Measurements from ENCODE around the gene UBE2G2.

The UBE2G2 gene

GRCh38 chr21:44763451-44764318 lies 37.9 kb downstream of the UBE2G2 start:
- no peak for DNase-seq (ENCODE audit: low read depth)

DNA sequence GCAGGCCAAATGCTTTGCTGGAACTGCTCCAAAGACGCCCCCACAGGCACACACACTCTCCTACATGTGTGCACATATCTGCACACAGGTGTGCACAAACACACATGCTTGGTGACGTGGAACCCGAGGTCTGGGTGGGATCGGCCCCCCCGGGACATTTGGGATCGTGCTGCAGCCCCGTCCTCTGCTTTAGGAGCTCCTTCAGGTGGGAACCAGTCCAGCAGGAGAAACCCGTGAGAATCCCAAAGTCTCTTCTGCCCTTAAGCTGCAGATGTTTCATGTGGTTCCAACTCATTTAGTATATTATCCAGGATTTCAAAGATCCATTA lies 38.6 kb downstream of the UBE2G2 start:
- DNase-seq (ENCODE audit: low read depth) = no peak

- DNase-seq (ENCODE audit: low read depth) = no peak
These were observed 39.2 kb downstream of the UBE2G2 start for GRCh38 chr21:44762221-44763049.

DNA sequence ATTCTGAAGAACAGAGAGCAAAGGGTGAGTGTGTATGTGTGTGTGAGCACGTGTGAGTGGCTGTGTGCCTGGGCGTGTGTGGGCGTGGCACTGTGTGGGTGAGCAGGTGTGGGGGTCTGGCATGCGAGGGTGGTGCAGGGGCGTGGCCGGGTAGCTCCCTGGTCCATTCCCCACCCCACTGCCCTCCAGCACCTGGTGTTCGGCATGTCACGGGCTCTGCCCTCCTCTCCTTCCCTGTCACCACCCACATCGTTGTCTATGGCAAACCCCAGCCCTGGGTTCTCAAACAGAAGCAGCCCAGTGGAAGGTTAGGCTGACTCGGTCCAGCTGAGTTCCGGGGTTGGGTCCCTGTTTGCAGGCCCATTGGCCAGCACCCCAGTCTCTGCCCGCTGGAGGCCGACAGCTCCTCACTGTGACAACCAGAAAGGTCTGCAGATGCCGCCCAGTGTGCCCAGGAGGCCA lies 39.8 kb downstream of the UBE2G2 start:
- DNase-seq (ENCODE audit: low read depth) = no peak

- DNase-seq (ENCODE audit: low read depth) = no peak
These were observed 40.5 kb downstream of the UBE2G2 start for GRCh38 chr21:44761011-44761729.

DNA sequence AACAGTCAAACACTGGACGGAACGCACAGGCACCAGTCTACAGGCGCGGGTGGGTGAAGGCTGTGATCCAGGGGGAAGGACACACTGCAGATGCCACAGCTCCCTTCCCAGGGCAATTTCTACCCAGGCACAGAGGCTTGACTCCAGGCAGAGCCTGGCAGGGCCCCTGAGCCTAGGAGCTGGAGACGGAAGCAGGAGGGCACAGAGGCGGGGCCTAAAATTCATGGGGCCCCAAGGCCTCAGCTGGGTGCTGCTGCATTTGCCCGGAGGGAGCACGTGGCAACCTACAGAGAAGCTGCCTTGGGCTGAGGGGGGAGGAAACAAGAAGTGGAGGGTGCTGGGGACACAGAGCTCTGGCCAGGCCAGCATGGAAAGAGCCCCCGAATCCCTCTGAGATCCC lies 41.2 kb downstream of the UBE2G2 start:
- no peak for DNase-seq (ENCODE audit: low read depth)

DNA sequence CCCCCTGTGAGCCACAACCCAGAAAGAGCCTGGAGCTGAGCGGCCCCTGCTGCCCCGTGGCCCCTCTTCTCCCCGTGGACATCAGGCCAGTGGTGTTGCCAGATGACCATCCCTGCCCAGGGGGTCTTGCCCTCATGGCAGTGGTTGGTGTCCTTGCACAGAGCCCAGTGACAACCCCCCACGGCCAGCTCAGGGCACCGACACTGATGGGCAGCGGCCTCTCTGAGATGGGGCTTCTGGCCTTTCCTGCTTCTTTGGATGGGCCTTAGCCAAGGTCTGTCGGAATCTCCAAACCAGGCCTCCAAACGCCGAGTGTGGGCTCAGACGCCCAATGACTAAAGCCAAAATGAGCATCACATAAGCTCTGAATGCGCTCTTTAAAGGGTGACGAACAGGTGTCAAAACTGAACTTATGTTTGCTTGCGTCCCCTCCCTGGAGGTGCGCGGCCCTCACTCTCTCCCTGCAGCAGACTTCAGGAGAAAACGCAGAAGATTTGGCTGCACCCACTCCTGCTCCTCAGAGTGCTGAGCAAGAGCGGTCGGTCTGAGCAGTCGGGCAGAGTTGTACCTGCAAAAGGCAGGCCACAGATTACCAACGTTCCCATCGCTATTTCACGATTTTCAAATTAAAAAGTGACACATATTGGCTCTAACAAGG lies 41.9 kb downstream of the UBE2G2 start:
- no peak for DNase-seq (ENCODE audit: low read depth)

DNA sequence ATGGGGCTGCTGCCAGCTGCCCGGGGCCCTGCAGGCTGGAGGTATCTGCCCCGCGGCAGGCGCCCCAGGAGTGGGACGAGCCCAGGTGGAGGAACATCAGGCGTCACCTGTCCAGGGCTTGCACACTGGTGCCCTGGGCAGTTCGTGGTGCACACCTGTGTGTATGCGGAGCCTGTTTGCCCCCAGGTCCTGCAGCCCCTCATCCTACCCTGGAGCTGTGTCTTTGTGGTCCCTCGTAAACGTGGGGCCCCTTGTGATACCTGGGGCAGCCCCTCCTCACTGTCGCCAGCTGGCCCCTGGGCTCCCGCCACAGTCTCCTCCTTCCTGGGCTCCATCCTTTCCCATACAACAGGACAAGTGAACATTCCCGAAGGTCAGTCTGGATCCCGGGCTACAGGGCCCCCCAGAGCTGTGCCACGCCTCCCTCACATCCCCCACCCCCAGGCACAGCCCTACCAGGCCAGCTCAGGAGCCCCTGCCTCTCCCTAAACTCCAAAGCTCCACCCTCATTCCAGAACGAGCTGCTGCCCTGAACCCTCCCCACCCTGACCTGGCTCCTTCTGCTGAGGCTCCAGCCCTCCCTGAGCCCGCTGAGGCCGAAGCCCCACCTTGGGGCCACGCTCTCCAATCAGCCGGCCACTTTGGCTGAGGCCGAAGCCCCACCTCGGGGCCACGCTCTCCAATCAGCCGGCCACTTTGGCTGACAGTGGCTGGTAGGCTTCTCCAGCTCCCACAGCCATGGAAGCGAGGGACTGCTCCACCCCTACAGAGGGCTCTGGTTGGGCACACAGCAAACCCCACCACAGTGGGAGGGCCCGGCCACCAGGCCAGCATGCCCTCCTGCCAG lies 42.6 kb downstream of the UBE2G2 start:
- DNase-seq (ENCODE audit: low read depth) = no peak

- no peak for DNase-seq (ENCODE audit: low read depth)
These were observed 43.5 kb downstream of the UBE2G2 start for GRCh38 chr21:44758141-44758561.

- no peak for DNase-seq (ENCODE audit: low read depth)
These were observed 43.9 kb downstream of the UBE2G2 start for GRCh38 chr21:44757731-44758130.

DNA sequence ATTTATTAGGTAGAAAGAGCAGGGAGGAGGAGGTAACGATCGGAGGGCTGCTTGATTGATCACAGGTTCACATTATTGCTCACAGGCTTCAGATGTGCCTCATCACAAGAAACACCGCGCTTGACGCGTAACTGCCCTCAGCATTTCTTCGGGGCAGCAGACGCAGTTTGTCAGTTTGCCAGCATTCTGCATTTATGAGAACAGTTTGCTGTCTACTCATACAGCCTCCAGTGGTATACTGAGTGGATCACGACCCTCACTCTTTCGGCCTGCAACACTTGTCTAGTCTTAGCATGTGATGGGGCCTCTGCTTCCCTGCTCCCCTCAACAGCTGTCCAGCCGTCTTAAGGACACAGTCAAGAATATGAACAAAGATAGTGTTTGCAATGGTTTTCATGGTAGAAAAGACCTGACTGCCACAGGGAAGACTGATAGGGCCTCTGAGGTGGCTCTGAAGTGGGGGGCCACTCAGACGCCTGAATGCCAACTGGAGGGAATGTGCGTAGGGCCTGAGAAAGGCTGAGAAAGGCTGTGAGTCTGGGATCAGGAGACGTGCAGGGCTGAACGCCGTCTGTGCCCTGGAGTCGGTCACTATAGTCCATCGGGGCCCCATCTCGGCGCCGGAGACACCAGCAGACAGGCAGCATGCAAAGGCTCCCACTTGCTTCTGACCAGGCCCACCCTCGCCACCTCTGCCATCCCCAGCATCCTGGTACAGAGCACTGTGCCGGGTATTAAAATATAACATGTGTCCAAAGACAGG lies 45.0 kb downstream of the UBE2G2 start:
- no peak for DNase-seq (ENCODE audit: low read depth)

GRCh38 chr21:44755227-44755626 lies 46.4 kb downstream of the UBE2G2 start:
- no peak for DNase-seq (ENCODE audit: low read depth)

GRCh38 chr21:44753357-44753756 lies 48.3 kb downstream of the UBE2G2 start:
- no peak for DNase-seq (ENCODE audit: low read depth)

GRCh38 chr21:44752671-44753235 lies 48.9 kb downstream of the UBE2G2 start:
- no peak for DNase-seq (ENCODE audit: low read depth)

DNA sequence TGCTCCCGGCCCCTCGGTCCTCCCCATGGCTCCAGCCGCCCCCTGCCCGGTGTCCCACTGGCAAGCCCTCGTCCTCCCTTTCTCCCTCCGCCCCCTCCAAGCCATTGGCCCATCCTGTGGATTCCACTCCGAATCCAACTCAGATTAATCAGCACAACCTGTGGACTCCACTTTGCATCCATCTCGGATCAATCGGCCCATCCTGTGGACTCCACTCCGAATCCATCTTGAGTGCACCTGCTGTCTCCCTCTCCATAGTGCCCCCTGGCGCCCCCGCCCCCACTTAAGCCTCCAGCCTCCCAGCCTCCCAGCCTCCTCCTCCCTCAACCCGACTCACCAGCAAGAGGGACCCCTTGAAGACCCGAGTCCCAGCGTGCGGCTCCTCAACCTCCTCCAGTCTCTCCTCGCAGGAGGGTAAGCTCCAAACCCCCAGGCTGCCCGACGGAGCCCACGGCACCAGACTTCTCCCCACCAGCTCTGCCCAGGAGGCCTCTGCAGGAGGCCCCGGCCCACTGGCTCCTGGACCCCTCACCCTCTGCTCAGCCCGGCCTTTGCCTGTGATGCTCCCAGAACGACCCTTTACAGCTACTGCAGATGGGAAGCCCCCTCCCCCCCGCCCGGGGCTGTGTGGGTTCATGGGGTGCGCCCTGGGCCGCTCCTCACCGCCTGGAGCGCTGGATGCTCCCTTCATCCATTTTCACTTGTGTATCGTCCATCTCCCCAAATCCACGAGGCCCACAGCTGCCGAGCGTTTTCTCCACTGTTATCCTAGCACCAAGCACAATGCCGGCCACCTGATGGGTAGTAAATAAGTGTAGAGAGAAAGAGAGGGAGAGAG lies 49.6 kb downstream of the UBE2G2 start:
- DNase-seq (ENCODE audit: low read depth) = no peak

- DNase-seq (ENCODE audit: low read depth) = no peak
These were observed 50.3 kb downstream of the UBE2G2 start for GRCh38 chr21:44751186-44751798.

DNA sequence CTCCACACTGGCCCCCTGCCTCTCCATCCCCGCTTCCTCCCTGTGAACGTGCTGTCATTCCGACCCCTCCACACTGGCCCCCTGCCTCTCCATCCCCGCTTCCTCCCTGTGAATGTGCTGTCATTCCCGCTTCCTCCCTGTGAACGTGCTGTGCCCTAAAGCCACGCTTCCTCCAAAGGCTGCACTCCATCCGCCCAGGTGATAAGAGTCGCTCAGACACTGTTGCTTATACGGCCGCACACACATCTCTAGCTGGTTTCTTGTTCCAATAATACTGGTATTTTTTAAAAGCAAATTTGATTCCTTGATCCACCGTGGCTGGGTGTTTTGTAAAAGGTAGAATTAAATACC lies 51.0 kb downstream of the UBE2G2 start:
- DNase-seq (ENCODE audit: low read depth) = no peak

GRCh38 chr21:44749759-44750674 lies 51.6 kb downstream of the UBE2G2 start:
- no peak for DNase-seq (ENCODE audit: low read depth)

Measured in CMK (cell line).